ENCODE measurements around the gene GABBR2.
"Not testable (repeated sequence)": the region's sequence is repeated elsewhere in the genome, so short reads cannot be mapped to it uniquely, and the experiment has no call there.

The GABBR2 gene

GRCh38 chr9:98678244-98678842 is 30.4 kb downstream of the GABBR2 start:
- no peak for DNase-seq

GRCh38 chr9:98673681-98674080 is 35.1 kb downstream of the GABBR2 start:
- DNase-seq: no peak

- no peak for DNase-seq
Observed at GRCh38 chr9:98667005-98667640, 41.6 kb downstream of the GABBR2 start.

GRCh38 chr9:98665501-98665900 is 43.2 kb downstream of the GABBR2 start:
- DNase-seq: no peak

- DNase-seq: no peak
Observed at GRCh38 chr9:98660541-98660940, 48.2 kb downstream of the GABBR2 start.

GRCh38 chr9:98658951-98659351 is 49.8 kb downstream of the GABBR2 start:
- no peak for DNase-seq

DNA sequence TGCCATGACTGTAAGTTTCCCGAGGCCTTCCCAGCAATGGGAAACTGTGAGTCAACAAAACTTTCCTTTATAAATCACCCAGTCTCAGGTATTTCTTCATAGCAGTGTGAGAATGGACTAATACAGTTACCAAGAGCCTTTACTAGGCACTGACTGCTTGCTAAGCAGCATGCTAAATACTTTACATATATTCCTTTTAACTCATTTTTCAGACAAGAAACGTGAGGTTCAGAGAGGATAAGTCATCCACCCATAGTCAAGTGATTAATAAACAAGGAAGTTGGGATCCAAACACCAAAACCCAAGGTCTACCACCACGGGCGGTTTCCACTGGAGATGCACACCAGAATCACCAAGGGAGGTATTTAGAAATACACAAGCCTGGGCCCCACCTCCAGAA is 50.8 kb downstream of the GABBR2 start:
- no peak for DNase-seq

DNA sequence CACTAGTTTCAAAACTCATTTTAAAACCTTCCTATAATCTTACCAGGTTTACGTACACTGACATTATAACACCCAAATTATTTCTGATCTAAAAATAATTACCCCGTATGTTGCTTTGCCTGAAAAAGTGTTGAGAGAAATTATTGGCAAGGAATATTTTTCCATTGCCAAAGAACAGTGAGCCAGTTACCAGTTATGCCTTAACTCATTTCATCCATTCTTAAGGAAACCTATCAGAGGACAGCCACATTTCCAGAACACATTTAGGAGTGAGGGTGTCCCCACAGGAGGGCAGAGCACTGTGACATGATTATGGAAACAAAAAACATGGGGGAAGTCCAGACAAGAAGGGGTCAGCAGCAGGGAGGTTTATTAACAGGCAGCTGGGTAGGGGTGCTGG is 52.2 kb downstream of the GABBR2 start:
- DNase-seq: no peak

GRCh38 chr9:98655428-98655827 is 53.3 kb downstream of the GABBR2 start:
- DNase-seq: not testable (repeated sequence)

DNA sequence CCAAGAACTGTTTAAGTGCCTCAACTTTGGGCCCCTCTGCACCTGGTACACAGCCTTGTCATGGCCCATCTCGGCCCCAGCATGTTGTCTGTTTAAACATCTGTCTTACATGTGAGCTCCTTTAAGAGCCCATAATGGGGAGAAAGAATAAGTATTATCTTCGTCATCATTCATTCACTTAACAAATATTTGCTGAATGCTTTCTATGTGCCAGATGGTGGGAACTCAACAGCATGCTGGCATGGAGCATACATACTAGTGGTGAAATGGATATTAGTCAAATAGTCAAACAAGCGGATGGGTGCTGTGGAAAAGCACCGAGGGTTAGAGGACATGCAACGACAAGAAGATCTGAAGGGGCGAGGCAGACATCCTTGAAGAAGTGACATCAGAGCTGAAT is 54.5 kb downstream of the GABBR2 start:
- no peak for DNase-seq

DNA sequence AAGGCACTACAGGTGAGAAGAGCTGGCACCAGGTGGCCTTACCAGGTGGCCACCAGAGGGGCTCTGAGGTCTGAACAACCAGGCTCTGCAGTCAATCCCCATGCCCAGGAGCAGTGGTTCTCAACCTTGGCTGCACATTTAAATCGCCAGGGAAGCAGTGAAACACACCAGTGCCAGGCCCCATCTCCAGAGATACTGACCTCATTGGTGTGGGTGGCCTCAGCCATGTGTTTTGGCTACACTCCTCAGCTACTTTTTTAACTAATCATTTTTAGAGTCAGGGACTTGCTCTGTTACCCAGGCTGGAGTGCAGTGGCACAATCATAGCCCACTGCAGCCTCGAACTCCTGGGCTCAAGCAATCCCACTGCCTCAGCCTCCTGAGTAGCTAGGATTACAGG is 56.0 kb downstream of the GABBR2 start:
- DNase-seq: no peak

DNA sequence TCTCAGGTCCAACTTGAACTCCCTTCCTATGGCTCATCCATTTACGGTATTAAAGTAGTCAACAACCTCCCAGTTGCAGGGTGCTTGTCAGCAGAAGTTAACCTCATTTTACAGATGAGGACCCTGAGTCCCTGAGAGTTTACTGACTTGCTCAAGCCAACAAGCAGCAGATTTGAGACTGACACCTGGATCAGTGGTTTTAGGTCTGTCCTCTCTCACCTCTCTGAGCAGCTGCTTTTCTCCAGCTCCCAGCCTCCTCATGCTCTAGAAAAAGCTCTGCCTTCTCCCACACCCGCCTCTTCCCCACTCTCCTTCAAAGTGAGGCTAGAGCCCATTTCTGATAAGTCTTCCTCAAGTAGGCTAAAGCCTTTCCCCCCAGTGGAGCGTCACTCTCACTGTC is 56.4 kb downstream of the GABBR2 start:
- DNase-seq: no peak

GRCh38 chr9:98647236-98647635 is 61.5 kb downstream of the GABBR2 start:
- DNase-seq: no peak

- DNase-seq: no peak
Observed at GRCh38 chr9:98644011-98644410, 64.7 kb downstream of the GABBR2 start.

- DNase-seq: no peak
Observed at GRCh38 chr9:98642661-98643312, 65.9 kb downstream of the GABBR2 start.

- no peak for DNase-seq
Observed at GRCh38 chr9:98641695-98642094, 67.0 kb downstream of the GABBR2 start.

DNA sequence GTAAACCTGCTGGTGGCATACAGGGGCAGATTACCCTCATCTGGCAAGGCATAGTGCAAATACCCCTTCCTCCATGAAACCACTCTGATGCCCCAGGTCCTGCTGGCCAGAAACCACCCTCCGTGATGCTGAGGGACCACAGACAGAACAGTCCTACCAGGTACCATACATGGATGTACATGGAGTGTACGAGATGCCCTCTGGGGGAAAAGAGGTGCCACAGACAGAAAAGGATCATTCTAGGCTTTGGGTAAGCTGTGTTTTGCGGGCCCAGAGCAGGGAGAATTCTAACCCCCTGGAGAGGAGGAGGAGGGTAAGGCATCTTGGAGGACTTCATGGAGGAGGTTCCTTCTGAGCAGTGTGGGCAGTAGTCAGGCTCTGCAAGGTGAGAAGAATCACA is 68.3 kb downstream of the GABBR2 start:
- no peak for DNase-seq

GRCh38 chr9:98639133-98639532 is 69.6 kb downstream of the GABBR2 start:
- DNase-seq: no peak

DNA sequence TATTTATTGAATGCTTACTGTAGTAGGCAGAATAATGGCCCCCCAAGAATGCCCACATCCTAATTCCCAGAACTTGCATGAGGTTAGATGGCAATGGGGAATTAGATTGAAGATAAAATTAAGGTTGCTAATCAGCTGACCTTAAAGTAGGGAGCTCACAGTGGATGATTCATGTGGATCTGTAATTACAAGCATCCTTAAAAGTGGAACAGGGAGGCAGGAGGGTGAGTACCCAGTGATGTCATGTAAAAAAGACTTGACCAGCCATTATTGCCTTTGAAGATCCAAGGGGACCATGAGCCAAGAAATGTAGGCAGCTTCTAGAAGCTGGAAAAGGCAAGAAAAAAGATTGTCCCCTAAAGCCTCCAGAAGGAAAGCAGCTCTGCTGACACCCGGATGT is 71.4 kb downstream of the GABBR2 start:
- DNase-seq: no peak

DNA sequence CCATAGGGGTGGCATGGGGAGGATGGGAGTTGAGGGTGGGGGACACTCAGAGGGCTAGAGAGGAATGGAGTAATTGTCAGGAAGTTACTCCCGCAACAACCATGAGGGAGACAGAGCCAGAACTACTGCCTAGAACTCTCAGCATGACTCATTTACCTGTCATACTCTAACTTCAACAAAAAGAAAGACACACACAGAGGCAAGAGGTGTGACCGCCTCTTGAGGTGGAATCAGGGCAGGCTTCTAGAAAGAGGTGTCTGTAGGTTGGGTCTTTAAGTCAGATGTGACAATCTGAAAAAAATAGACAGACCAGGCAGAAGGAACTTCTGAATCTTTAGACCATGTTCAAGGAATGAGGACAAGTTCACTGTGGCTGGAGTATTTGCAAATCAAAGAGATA is 73.4 kb downstream of the GABBR2 start:
- DNase-seq: no peak

DNA sequence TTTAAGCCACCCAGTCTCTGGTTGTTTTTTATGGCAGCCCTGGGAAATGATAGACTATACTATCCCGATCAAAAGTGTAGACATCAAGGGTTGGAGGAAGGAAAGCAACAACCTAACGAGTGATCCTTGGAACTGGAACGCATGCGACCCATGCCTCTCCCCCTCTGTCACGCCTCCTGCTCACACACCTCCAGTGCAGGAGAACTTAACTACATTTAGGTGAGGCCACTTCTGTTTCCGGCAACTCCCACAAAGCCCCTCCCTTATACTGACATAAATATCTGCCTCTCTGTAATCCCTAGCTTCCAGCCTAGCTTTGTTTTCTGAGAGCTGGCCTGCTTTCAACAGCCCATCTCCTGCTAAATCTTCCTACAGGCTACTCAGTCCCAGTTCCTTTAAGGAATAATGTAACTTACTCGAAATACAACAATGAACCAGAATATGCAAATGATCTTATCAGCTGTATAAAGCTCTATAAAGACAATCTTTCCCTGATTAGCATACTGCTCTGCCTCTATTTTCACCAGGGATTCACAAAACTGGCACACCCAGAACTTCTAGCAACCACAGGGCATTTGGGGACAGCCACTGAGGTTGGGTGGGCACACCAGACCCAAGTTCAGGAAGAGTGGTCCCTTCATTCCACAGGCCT is 73.9 kb downstream of the GABBR2 start:
- no peak for DNase-seq

GRCh38 chr9:98632839-98633238 is 75.9 kb downstream of the GABBR2 start:
- DNase-seq: no peak

DNA sequence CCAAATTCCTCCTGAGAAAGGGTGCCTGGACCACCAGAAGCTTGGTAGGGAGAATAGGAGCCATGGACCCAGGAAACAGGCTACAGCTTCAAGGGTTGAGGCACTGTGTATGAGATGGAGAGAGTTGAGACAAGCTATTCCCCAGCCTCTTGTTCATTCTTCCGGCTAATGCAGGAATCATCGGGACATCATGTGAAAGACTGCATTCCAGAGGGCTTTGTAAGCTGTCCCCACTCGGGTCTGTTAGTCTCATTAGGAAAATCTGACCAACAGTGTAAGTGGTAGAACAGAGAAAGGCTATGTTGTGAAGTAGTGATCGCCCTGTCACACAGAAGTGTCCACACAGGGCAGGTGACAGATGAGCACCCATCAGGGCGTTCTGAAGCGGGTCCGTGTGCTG is 81.4 kb downstream of the GABBR2 start:
- DNase-seq: no peak

GRCh38 chr9:98625728-98626127 is 83.0 kb downstream of the GABBR2 start:
- no peak for DNase-seq
